HG03520 (cell line): ENCODE data around the gene MUC2.

Source experiments
- ATAC-seq: cut with Tn5 transposase; IDR thresholded peaks from one replicate; pipeline ENCODE4 v1.9.1; 2021; ENCODE audit warnings: mild to moderate bottlenecking, moderate library complexity; ENCODE audit not compliant: unreplicated experiment

The MUC2 gene

DNA sequence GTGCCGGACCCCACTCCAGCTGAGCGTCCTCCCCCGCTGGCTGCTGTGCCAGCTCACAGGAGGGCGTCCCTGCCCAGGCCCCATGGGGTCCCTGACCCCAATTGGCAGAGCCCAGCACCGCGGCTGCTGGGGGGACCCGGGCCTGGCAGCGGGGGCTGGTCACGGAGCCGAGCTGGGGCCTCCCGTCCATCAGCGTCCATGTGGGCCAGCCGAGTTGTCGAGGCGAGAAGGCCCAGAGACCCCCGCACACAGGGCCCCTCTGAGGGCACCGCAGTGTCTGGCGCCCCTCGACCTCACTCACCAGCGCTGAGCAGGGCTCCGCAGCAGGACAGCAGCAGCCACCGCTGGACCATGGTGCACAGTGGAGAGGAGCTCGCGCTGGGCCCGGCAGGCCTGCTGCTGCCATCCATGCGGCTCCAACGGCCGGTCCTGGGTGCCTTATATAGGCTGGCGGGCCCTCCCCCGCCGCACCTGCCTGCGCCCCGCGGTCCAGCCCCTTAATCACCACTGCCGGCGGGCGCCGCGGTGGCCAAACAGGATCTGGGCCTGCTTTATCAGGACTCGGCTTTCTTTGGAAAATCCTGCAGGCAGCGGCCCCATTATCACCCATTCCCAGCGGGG, 38.3 kb upstream of the MUC2 start, which contains the start of gene MUC6:
TSS of gene MUC6 (minus strand) at position 416 of the 621 bp plus-strand sequence. CDS start at position 353, 63 bp downstream.
- no peak for ATAC-seq

DNA sequence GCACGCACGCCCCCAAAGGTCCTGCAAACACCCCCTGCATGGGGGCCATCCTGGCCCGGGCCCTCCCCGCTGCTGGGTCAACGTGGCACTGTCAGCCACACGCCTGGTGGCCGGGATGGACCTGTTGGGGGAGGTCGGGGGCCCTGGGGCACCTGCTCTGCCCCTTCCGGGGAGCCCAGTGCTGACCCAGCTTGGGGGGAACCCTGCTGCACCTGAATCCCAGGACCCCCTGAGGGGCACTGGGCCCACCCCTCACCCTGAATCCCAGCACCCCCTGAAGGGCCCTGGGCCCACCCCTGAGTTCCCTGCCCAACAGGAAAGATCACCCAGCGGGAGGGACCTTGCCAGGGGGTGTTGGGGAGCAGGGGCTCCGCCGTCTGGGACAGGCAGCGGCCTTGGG, 37.7 kb upstream of the MUC2 start:
- no peak for ATAC-seq

- ATAC-seq, result no peak
Observed at GRCh38 chr11:1037506-1038055, 37.1 kb upstream of the MUC2 start.

DNA sequence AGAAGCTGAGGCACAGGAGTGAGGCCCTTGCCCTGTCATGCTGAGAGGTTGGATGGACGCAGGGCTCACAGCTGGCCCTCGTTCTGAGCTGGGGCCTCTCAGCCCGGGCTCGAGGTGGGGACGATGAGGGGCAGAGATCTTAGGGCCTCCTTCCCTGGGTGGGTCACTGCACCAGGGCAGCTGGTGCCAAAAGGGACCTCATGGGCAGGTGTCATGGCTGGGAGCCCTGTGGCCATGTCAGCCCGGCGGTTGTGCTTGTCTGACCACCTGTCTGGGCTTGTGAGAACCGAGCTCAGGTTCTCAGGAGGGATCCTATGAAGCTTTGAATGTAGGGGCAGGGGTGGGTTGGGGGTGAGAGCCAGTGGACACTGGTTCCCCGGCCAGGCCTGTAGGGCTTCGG, 36.3 kb upstream of the MUC2 start:
- no peak for ATAC-seq

DNA sequence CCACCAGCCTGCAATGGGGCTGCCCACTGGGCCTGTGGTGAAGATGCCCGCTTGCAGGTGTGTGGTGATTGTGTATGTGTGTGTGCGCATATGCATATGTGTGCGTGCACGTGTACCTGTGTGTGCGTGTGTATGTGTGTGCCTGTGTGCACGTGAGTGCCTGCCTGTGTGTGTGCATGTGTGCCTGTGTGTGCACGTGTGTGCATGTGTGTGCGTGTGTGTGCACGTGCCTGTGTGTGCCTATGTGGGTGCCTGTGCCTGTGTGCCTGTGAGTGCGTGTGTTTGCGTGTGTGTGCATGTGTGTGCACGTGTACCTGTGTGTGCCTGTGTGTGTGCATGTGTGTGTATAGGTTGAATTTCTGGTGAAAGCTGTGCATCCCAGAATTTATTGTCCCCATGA, 35.8 kb upstream of the MUC2 start:
- ATAC-seq, result no peak

DNA sequence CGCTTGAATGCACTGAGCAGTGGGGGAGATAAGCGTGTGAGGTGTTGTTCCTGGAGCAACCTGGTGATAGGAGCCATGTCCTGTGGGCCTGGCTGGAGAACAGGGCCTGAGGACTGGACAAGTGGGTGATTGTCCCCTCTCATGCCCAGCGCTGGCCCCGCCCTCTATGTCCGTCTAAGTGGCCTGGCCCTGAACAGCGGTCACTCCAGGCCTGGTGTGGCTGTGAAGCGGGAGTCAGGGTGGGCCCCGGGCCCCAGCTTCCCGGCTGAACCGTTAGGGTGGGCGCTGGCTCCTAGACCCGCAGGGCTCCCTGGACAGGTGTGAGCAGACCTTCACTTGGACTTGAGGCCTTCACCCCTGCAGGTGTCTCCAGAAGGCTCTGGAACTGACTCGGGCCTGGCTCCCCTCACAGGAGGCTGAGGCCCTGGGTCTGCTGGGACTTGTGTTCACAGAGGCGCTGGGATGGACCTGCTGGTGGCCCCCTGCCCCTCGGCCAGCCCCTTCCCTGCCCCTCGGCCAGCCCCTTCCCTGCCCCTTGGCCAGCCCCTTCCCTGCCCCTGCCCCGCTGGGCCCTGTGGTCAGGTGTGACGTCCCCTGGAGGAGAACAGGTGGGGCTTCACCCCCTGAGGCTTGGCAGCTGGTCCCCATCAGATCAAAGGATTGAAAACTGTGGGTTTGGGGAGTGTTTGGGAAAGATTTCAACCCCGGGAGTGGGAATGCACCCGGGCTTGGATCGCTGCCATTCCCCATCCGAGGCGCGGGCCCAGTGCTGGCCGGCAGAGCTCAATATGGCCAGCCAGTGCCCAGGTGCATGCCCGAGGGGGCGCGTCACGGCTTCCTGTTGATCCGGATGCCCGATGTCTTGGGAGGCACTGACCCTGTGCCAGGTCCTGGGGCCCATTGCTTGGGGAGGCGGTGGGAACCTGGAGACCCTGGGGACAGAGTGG, 34.9 kb upstream of the MUC2 start:
- ATAC-seq, result no peak

GRCh38 chr11:1040428-1041148, 34.1 kb upstream of the MUC2 start:
- ATAC-seq, result no peak

- ATAC-seq, result no peak
Observed at GRCh38 chr11:1041149-1041467, 33.6 kb upstream of the MUC2 start.

GRCh38 chr11:1041471-1041870, 33.2 kb upstream of the MUC2 start:
- ATAC-seq, result no peak

- ATAC-seq, result no peak
Observed at GRCh38 chr11:1041936-1042608, 32.6 kb upstream of the MUC2 start.

DNA sequence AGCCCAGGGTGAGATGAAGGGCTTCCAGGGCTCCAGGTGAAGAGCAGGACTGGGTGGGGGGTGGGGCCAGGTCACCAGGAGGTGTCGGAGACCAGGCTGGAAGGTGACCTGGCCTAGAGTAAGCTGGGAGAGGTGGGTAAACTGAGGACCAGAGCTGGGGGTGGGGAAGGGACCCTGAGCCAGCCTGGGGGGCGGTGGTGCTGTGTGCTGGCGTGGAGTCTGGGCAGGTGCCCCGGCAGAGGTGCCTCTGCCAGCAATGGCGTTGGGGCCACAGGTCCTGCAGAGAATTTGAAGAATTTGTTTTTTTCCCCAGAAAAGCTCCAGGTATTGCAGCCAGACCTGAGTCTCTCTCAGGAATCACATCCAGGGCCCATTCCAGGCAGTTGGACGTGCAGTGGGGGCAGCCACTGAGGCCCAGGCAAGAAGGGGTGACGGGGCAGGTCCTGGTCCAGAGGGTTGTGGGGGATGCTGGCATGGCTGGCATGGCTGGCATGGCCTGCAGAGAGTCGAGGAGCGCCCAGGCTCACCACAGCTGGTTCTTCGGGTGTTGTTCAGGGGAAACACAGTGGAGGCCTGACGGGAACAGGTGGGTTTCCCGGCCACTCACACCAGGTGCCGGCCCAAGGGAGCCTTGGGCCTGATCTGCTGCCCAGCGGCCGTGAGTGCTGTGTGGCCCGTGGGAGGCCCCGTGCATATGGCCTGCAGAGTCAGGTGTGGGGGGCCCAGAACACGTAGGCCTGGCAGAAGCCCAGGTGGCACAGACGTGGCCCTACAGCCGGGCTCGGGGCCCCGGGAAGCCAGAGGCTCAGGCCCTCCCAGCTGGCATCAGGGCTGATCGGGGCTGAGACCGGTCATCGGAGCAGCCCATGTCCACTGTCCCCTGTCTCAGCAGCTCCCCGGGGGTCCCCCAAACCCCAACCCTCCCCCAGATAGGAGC, 31.8 kb upstream of the MUC2 start:
- no peak for ATAC-seq

- ATAC-seq, result no peak
Observed at GRCh38 chr11:1043563-1044096, 31.0 kb upstream of the MUC2 start.

- ATAC-seq, result no peak
Observed at GRCh38 chr11:1044160-1044559, 30.5 kb upstream of the MUC2 start.

DNA sequence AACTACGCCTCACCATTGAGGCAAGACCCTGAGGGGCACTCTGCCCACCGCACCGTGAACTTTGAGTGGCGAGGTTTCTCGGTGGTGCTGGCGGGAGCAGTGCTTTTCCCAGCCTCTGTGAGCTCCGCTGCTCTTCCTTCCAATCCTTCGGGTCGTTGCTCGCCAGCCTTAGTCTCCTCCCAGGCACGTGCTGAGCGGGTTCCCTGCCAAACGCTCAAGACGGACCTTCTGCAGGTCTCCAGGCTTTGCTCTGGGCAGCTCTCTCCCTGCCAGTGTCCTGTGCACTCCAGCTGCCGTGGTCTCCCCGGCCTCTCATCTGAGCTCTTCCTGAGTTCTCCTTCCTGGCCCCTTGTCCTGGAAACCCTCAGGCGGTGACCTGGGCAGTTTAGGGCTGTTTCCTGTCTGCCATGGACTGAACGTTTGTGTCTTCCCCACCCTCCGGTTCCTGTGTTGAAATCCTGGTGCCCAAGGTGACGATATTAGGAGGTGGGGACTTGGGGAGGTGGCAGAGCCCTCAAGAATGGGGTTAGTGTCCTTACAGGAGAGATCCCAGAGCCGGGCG, 27.0 kb upstream of the MUC2 start:
- no peak for ATAC-seq

- no peak for ATAC-seq
Observed at GRCh38 chr11:1048375-1049070, 26.2 kb upstream of the MUC2 start.

GRCh38 chr11:1049071-1049405, 25.6 kb upstream of the MUC2 start:
- no peak for ATAC-seq

- ATAC-seq, result no peak
Observed at GRCh38 chr11:1049431-1049891, 25.2 kb upstream of the MUC2 start.

GRCh38 chr11:1049911-1050580, 24.6 kb upstream of the MUC2 start:
- ATAC-seq, result no peak
